WTC11 (cell line): ENCODE data around the gene AMTN. TPM values are rescaled to one million over a fixed set of nuclear protein-coding genes. Genes with fewer than 3 reads are reported as not detected.
"Not testable (repeated sequence)": the region's sequence is repeated elsewhere in the genome, so short reads cannot be mapped to it uniquely, and the experiment has no call there.

Source experiments
- ATAC-seq: fragments of 200-7000 bp; cut with Tn5 transposase; 2 replicates; pipeline ENCODE4 v1.10.0; 2021; ENCODE audit warnings: mild to moderate bottlenecking, moderate library complexity
- CTCF ChIA-PET: fragments of 300-600 bp; sonication (Branson Sonifier 250); formaldehyde crosslinking; loops from one replicate; lab custom pipeline; 2021; ENCODE audit warnings: antibody characterized with exemption; lab: Charles Lee
- POLR2A ChIA-PET: fragments of 350-600 bp; sonication (Branson Sonifier 250); formaldehyde crosslinking; loops from one replicate; lab custom pipeline; 2021; ENCODE audit warnings: antibody characterized with exemption; lab: Charles Lee
- DNase-seq: peaks from one replicate; pipeline ENCODE4 v3.0.0; 2021; ENCODE audit warnings: low spot score
- H3K27ac Mint-ChIP-seq: 2 replicates; pipeline ENCODE4 v1.8.0; 2021; ENCODE audit warnings: mixed read lengths
- H3K27me3 Mint-ChIP-seq: 2 replicates; pipeline ENCODE4 v1.8.0; 2021; ENCODE audit warnings: low read depth, mild to moderate bottlenecking, moderate library complexity, mixed read lengths
- H3K36me3 Mint-ChIP-seq: 2 replicates; pipeline ENCODE4 v1.8.0; 2021; ENCODE audit warnings: mixed read lengths
- H3K4me1 Mint-ChIP-seq: 2 replicates; pipeline ENCODE4 v1.8.0; 2022; ENCODE audit warnings: mixed read lengths
- H3K4me3 Mint-ChIP-seq: 2 replicates; pipeline ENCODE4 v1.8.0; 2021; ENCODE audit warnings: mild to moderate bottlenecking, moderate library complexity, mixed read lengths
- H3K9me3 Mint-ChIP-seq: 2 replicates; pipeline ENCODE4 v1.8.0; 2021; ENCODE audit warnings: mixed read lengths
- CTCF ChIP-seq: fragments of 200-600 bp; IDR thresholded peaks from 2 replicates; pipeline ENCODE4 v1.8.0; 2022; ENCODE audit warnings: antibody characterized with exemption
- KAT7 ChIP-seq: sonication (generic); formaldehyde crosslinking; IDR thresholded peaks from 2 replicates; pipeline ENCODE4 v1.8.1; 2023; ENCODE audit warnings: missing genetic modification reagents, mild to moderate bottlenecking, borderline replicate concordance
- PREB ChIP-seq: sonication (generic); formaldehyde crosslinking; IDR thresholded peaks from 2 replicates; pipeline ENCODE4 v1.8.1; 2022; ENCODE audit warnings: mild to moderate bottlenecking, missing genetic modification reagents, moderate library complexity, borderline replicate concordance
- TP53 ChIP-seq: sonication (generic); formaldehyde crosslinking; IDR thresholded peaks from 2 replicates; pipeline ENCODE4 v1.8.1; 2023; ENCODE audit warnings: mild to moderate bottlenecking, missing genetic modification reagents
- ZNF425 ChIP-seq: fragments of 250-450 bp; sonication (Bioruptor Pico); conservative IDR thresholded peaks from 2 replicates; pipeline ENCODE4 v1.9.0; 2021; ENCODE audit warnings: mild to moderate bottlenecking
- ZNF532 ChIP-seq: fragments of 250-450 bp; sonication (Bioruptor Pico); IDR thresholded peaks from 2 replicates; pipeline ENCODE4 v1.9.0; 2021; ENCODE audit warnings: mild to moderate bottlenecking, borderline replicate concordance
- total RNA-seq: library from RNA; stranded (reverse); gene quantifications from 3 replicates; pipeline ENCODE4 v1.2.3, GENCODE V29; 2021
- TF ChIP-seq, protein P1 (sequence below): sonication (generic); formaldehyde crosslinking; IDR thresholded peaks from 2 replicates; pipeline ENCODE4 v1.8.1; 2023; ENCODE audit warnings: mild to moderate bottlenecking, moderate library complexity, missing genetic modification reagents

AMTN gene
- total RNA-seq, 1 experiment from 2014 or later: not detected

DNA sequence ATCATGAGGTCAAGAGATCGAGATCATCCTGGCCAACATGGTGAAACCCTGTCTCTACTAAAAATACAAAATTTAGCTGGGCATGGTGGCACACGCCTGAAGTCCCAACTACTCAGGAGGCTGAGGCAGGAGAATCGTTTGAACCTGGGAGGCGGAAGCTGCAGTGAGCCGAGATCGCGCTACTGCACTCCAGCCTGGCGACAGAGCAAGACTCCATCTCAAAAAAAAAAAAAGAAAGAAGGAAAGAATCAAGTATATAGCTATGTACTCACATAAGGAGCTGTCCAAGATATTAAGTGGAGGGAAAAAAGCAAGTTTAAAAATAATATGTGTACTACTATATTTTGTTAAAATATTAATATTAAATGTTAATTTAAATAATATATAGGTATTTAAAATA, 16.5 kb upstream of the AMTN start:
- H3K4me3 Mint-ChIP-seq, H3K4me1 Mint-ChIP-seq, H3K27me3 Mint-ChIP-seq, H3K36me3 Mint-ChIP-seq, ATAC-seq, H3K9me3 Mint-ChIP-seq, H3K27ac Mint-ChIP-seq, CTCF ChIA-PET, POLR2A ChIA-PET, DNase-seq: not testable (repeated sequence)

DNA sequence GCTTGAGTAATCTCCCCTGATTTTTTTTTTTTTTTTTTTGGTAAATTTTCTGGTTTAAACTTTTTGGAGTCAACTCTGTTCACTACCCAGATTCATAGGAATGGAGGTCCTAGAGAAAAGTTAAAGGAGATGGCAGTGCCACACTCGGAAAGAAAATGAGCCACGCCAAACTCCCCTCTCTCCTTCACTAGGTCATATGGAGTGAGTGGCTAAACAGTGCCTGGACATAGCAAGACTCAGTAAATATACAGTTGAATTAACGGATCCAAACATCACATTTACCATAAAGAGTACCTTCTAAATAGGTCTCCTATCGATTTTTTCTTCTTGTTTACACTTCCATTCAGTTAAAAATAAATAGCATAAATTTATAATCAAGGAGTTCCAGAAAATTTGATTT, 13.6 kb upstream of the AMTN start:
- no peak overlapping the region for H3K4me3 Mint-ChIP-seq
- ChIA-PET CTCF (interaction anchor here (0.7 to 0.9 kb wide), 3 partner anchors 13 to 1367 kb away, joined by 3 to 4 read pairs (median 3); no protein-coding TSS in a partner anchor), POLR2A (no interaction called here)
- no peak for DNase-seq
- no peaks in the 10 kb centered on the region for H3K36me3 Mint-ChIP-seq
- H3K27ac Mint-ChIP-seq: no peak overlapping the region
- H3K9me3 Mint-ChIP-seq: 0 out of 2 replicates have a peak, but pooled peaks cover 3% of the 10 kb centered on the region
- H3K4me1 Mint-ChIP-seq: no peaks in the 10 kb centered on the region
- no peaks in the 10 kb centered on the region for H3K27me3 Mint-ChIP-seq
- no peak for TF ChIP-seq KAT7
- no peak for TF ChIP-seq TP53 (CRISPR knock-in tag)
- no peak for TF ChIP-seq PREB (CRISPR knock-in tag)
- TF ChIP-seq, protein P1, sequence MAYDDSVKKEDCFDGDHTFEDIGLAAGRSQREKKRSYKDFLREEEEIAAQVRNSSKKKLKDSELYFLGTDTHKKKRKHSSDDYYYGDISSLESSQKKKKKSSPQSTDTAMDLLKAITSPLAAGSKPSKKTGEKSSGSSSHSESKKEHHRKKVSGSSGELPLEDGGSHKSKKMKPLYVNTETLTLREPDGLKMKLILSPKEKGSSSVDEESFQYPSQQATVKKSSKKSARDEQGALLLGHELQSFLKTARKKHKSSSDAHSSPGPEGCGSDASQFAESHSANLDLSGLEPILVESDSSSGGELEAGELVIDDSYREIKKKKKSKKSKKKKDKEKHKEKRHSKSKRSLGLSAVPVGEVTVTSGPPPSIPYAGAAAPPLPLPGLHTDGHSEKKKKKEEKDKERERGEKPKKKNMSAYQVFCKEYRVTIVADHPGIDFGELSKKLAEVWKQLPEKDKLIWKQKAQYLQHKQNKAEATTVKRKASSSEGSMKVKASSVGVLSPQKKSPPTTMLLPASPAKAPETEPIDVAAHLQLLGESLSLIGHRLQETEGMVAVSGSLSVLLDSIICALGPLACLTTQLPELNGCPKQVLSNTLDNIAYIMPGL (CRISPR knock-in tag): no peak
- TF ChIP-seq ZNF532 (CRISPR knock-in tag): no peak
- ATAC-seq: no peak

- DNase-seq (peak; percentile 77), ATAC-seq (peak; percentile 87)
- Mint-ChIP-seq H3K27ac (no peak overlapping the region), H3K4me1 (no peaks in the 10 kb centered on the region), H3K9me3 (0 out of 2 replicates have a peak, but pooled peaks cover 2% of the 10 kb centered on the region), H3K27me3 (no peaks in the 10 kb centered on the region), H3K4me3 (no peak overlapping the region), H3K36me3 (no peaks in the 10 kb centered on the region)
- ChIA-PET POLR2A (no interaction called here), CTCF (interaction anchor here (0.6 kb wide), 1 partner anchor 14 kb away, joined by 3 read pairs; no protein-coding TSS in a partner anchor)
- no peak for TF ChIP-seq ZNF425 (CRISPR knock-in tag)
- peak; percentile 86 for TF ChIP-seq CTCF
Measured at GRCh38 chr4:70505151-70505748, 13.1 kb upstream of the AMTN start.
